Skeletal muscle satellite cell (primary cell): ENCODE results near the gene AUTS2.

Experiments
- H3K27me3 ChIP-seq: 2 replicates; pipeline ENCODE4 v1.7.0; 2013; ENCODE audit warnings: low read length; ENCODE audit not compliant: control insufficient read depth, insufficient read depth
- H3K36me3 ChIP-seq: 2 replicates; pipeline ENCODE4 v1.7.0; 2013; ENCODE audit warnings: mild to moderate bottlenecking, control low read depth, low read length; ENCODE audit not compliant: insufficient read depth
- H3K4me1 ChIP-seq: 2 replicates; pipeline ENCODE4 v1.7.0; 2013; ENCODE audit warnings: low read length; ENCODE audit not compliant: control insufficient read depth, insufficient read depth
- H3K4me2 ChIP-seq: 2 replicates; pipeline ENCODE4 v1.7.0; 2013; ENCODE audit warnings: mild to moderate bottlenecking, low read length
- H3K4me3 ChIP-seq: 2 replicates; pipeline ENCODE4 v1.7.0; 2013; ENCODE audit warnings: low read length
- H3K9ac ChIP-seq: 2 replicates; pipeline ENCODE4 v1.7.0; 2013; ENCODE audit warnings: mild to moderate bottlenecking, low read depth, low read length, moderate library complexity
- H3K9me3 ChIP-seq: replicated peaks from 2 replicates; pipeline ENCODE4 v1.7.0; 2013; ENCODE audit warnings: mild to moderate bottlenecking, control low read depth, low read length

Gene AUTS2

GRCh38 chr7:70217571-70217970 is 619.3 kb downstream of the AUTS2 start:
- H3K4me3 ChIP-seq: no peak overlapping the region
- H3K9ac ChIP-seq: no peak overlapping the region
- H3K4me1 ChIP-seq: peaks cover 16% of the 10 kb centered on the region
- H3K36me3 ChIP-seq: no peaks in the 10 kb centered on the region
- H3K4me2 ChIP-seq: no peak overlapping the region
- no peaks in the 10 kb centered on the region for H3K9me3 ChIP-seq
- no peaks in the 10 kb centered on the region for H3K27me3 ChIP-seq

- Histone ChIP-seq H3K4me1 (peaks cover 16% of the 10 kb centered on the region), H3K36me3 (no peaks in the 10 kb centered on the region), H3K27me3 (no peaks in the 10 kb centered on the region), H3K4me2 (no peak overlapping the region), H3K9me3 (no peaks in the 10 kb centered on the region), H3K4me3 (no peak overlapping the region), H3K9ac (no peak overlapping the region)
Measured at GRCh38 chr7:70218006-70218405, 619.7 kb downstream of the AUTS2 start.

GRCh38 chr7:70219061-70219460 is 620.8 kb downstream of the AUTS2 start:
- H3K9me3 ChIP-seq: no peaks in the 10 kb centered on the region
- no peaks in the 10 kb centered on the region for H3K27me3 ChIP-seq
- H3K4me1 ChIP-seq: peaks cover 16% of the 10 kb centered on the region
- H3K36me3 ChIP-seq: no peaks in the 10 kb centered on the region
- no peak overlapping the region for H3K4me2 ChIP-seq
- H3K4me3 ChIP-seq: no peak overlapping the region
- no peak overlapping the region for H3K9ac ChIP-seq

GRCh38 chr7:70229242-70229641 is 631.0 kb downstream of the AUTS2 start:
- no peak overlapping the region for H3K4me3 ChIP-seq
- no peaks in the 10 kb centered on the region for H3K36me3 ChIP-seq
- H3K4me2 ChIP-seq: no peak overlapping the region
- no peaks in the 10 kb centered on the region for H3K4me1 ChIP-seq
- H3K9me3 ChIP-seq: no peaks in the 10 kb centered on the region
- H3K27me3 ChIP-seq: no peaks in the 10 kb centered on the region
- H3K9ac ChIP-seq: no peak overlapping the region

GRCh38 chr7:70230761-70231160 is 632.5 kb downstream of the AUTS2 start:
- H3K27me3 ChIP-seq: no peaks in the 10 kb centered on the region
- no peaks in the 10 kb centered on the region for H3K36me3 ChIP-seq
- H3K9ac ChIP-seq: no peak overlapping the region
- no peak overlapping the region for H3K4me3 ChIP-seq
- no peaks in the 10 kb centered on the region for H3K9me3 ChIP-seq
- no peak overlapping the region for H3K4me2 ChIP-seq
- no peaks in the 10 kb centered on the region for H3K4me1 ChIP-seq

GRCh38 chr7:70233776-70234175 is 635.5 kb downstream of the AUTS2 start:
- Histone ChIP-seq H3K4me2 (no peak overlapping the region), H3K9me3 (no peaks in the 10 kb centered on the region), H3K4me1 (no peaks in the 10 kb centered on the region), H3K4me3 (no peak overlapping the region), H3K9ac (no peak overlapping the region), H3K27me3 (no peaks in the 10 kb centered on the region), H3K36me3 (no peaks in the 10 kb centered on the region)

GRCh38 chr7:70237256-70237655 is 639.0 kb downstream of the AUTS2 start:
- H3K4me3 ChIP-seq: no peak overlapping the region
- H3K4me1 ChIP-seq: no peaks in the 10 kb centered on the region
- no peak overlapping the region for H3K9ac ChIP-seq
- H3K36me3 ChIP-seq: no peaks in the 10 kb centered on the region
- H3K4me2 ChIP-seq: no peak overlapping the region
- no peaks in the 10 kb centered on the region for H3K9me3 ChIP-seq
- H3K27me3 ChIP-seq: no peaks in the 10 kb centered on the region

- H3K27me3 ChIP-seq: no peaks in the 10 kb centered on the region
- no peak overlapping the region for H3K9ac ChIP-seq
- H3K4me1 ChIP-seq: no peaks in the 10 kb centered on the region
- H3K9me3 ChIP-seq: no peaks in the 10 kb centered on the region
- no peak overlapping the region for H3K4me2 ChIP-seq
- H3K4me3 ChIP-seq: no peak overlapping the region
- H3K36me3 ChIP-seq: no peaks in the 10 kb centered on the region
Measured at GRCh38 chr7:70237831-70238575, 639.7 kb downstream of the AUTS2 start.

- no peak overlapping the region for H3K4me3 ChIP-seq
- no peaks in the 10 kb centered on the region for H3K27me3 ChIP-seq
- no peak overlapping the region for H3K4me2 ChIP-seq
- H3K9ac ChIP-seq: no peak overlapping the region
- H3K4me1 ChIP-seq: no peaks in the 10 kb centered on the region
- no peaks in the 10 kb centered on the region for H3K36me3 ChIP-seq
- H3K9me3 ChIP-seq: no peaks in the 10 kb centered on the region
Measured at GRCh38 chr7:70239918-70240317, 641.6 kb downstream of the AUTS2 start.

- Histone ChIP-seq H3K27me3 (no peaks in the 10 kb centered on the region), H3K4me3 (no peak overlapping the region), H3K36me3 (no peaks in the 10 kb centered on the region), H3K9me3 (no peaks in the 10 kb centered on the region), H3K9ac (no peak overlapping the region), H3K4me1 (no peaks in the 10 kb centered on the region), H3K4me2 (no peak overlapping the region)
Measured at GRCh38 chr7:70240873-70241272, 642.6 kb downstream of the AUTS2 start.

GRCh38 chr7:70241536-70242175 is 643.4 kb downstream of the AUTS2 start:
- H3K4me3 ChIP-seq: no peak overlapping the region
- H3K36me3 ChIP-seq: no peaks in the 10 kb centered on the region
- H3K4me2 ChIP-seq: no peak overlapping the region
- H3K9me3 ChIP-seq: no peaks in the 10 kb centered on the region
- no peaks in the 10 kb centered on the region for H3K4me1 ChIP-seq
- no peak overlapping the region for H3K9ac ChIP-seq
- no peaks in the 10 kb centered on the region for H3K27me3 ChIP-seq

GRCh38 chr7:70242826-70243225 is 644.6 kb downstream of the AUTS2 start:
- H3K4me3 ChIP-seq: no peak overlapping the region
- no peaks in the 10 kb centered on the region for H3K9me3 ChIP-seq
- no peaks in the 10 kb centered on the region for H3K36me3 ChIP-seq
- no peaks in the 10 kb centered on the region for H3K27me3 ChIP-seq
- no peaks in the 10 kb centered on the region for H3K4me1 ChIP-seq
- H3K9ac ChIP-seq: no peak overlapping the region
- no peak overlapping the region for H3K4me2 ChIP-seq
